NOMO-1 treated with dmso at 0.1 percent for 144 hours (cell line): ENCODE results near the gene RPS6KA1.
A peak's percentile ranks its signal among the peaks of the same experiment; 100 is the strongest.
"Not testable (repeated sequence)": the region's sequence is repeated elsewhere in the genome, so short reads cannot be mapped to it uniquely, and the experiment has no call there.

Source experiments
- DNase-seq: peaks from one replicate; lab custom pipeline; 2025; ENCODE audit not compliant: unreplicated experiment; lab: John Stamatoyannopoulos, UW

Gene RPS6KA1

GRCh38 chr1:26552720-26553119 is 23.2 kb downstream of the RPS6KA1 start:
- no peak for DNase-seq

DNA sequence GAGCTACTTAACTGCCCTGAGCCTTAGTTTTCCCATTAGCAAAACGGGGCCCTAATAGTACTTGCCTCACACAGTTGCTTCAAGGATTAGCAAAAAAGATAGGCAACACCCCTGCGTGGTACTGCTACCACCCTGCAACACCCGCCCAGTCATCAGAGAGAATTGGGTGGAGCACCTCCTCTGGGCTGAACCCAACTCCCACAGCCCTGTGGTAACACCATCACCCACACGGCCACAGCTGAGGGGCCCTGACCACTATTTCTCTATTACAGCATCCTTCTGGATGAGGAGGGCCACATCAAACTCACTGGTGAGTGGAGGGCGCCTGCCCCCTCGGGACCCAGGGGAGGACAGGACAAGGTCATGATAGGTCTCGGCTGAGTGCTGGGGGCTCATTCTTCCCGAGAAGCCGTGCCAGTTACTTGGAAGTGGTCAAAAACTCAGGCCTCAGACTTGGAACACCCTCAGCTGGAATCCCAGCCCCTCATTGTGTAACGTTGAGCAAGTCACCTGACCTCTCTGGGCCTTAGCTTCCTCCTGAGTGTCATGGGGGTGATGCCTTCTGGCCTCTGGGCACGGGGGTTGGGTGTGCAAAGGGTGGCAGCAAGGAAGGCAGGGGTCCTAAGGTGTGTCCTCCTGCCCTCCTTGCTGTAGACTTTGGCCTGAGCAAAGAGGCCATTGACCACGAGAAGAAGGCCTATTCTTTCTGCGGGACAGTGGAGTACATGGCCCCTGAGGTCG is 24.6 kb downstream of the RPS6KA1 start:
- no peak for DNase-seq

DNA sequence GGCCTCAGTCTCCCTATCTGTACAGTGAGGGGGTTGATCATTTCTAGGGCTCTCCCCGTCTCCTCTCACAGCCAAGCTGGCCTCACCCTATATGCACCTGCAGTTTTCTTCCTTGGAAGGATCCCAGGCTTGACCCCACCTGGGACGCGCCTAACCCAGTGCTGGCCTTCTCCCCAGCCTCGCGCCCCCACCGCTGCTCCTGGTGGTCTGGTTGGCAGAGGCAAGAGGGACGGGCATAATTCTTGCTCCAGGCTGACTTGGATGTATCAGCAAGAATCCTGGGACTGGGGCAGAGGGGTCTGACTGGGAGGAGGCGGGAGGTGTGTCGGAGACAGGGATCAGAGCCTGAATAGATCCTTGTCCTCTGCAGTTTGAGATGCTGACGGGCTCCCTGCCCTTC is 25.2 kb downstream of the RPS6KA1 start:
- no peak for DNase-seq

GRCh38 chr1:26555550-26555981 is 26.0 kb downstream of the RPS6KA1 start:
- no peak for DNase-seq

DNA sequence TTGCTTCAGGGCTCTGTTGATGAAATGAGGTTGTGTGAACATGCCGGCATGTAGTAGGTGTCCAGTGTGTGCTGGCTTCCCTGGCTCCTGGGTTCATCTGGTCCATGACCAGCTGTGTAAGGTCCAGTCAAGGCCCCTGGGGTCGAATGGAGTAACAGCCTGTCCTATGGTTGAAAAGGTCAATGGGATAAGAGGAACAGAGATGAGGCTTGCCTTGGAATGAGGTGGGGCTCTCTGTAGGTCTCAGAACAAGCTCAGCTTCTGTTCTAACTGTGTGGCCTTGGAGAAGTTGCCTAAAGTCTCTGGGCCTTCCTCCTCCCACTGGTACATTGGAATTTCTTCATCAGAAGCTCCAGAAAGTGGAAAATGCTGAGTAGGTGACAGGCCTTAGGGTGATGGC is 26.6 kb downstream of the RPS6KA1 start:
- no peak for DNase-seq

- no peak for DNase-seq
Measured at GRCh38 chr1:26557008-26557407, 27.4 kb downstream of the RPS6KA1 start.

DNA sequence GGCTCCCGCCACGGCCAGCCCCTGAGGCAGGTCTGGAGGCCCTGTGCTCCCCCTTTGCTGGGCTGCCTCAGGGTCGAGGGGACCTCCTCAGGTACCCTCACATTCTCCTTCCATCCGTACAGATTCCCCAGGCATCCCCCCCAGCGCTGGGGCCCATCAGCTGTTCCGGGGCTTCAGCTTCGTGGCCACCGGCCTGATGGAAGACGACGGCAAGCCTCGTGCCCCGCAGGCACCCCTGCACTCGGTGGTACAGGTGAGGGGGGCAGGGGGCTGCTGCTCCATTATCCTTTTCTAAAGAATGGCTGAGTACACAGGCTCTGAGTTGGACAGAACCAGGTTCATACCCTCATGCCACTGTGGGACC is 29.1 kb downstream of the RPS6KA1 start:
- DNase-seq = no peak

DNA sequence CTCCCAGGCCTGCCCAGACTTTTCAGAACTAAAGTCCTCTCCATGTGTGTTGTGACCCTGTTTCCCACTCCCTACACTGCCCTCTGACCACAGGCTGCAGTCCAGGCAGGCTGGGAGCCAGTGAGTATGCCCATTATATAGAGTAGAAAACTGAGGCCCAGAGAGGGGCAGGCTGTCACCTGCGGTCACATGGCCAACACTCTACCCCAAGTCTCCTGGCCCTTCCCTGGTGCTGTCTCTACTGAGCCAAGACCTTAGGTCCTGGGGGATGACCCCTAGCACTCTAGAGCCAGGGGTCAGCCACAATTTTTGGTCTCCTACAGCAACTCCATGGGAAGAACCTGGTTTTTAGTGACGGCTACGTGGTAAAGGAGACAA is 30.8 kb downstream of the RPS6KA1 start:
- DNase-seq = no peak

- no peak for DNase-seq
Measured at GRCh38 chr1:26570287-26570686, 40.7 kb downstream of the RPS6KA1 start.

DNA sequence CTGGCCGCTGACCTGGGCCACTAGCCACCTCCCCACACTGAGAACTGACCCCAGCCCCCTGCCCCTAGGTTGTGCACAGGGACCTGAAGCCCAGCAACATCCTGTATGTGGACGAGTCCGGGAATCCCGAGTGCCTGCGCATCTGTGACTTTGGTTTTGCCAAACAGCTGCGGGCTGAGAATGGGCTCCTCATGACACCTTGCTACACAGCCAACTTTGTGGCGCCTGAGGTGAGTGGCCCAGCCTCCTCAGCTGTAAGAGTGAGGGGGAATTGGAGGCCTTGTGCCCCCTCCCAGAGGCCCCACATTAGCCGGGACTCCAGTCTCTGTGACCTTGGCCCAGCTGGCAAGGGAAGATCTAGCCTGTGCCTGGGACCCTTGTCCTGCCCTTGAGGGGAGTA is 41.8 kb downstream of the RPS6KA1 start:
- DNase-seq = no peak

- no peak for DNase-seq
Measured at GRCh38 chr1:26574018-26574417, 44.5 kb downstream of the RPS6KA1 start.

- no peak for DNase-seq
Measured at GRCh38 chr1:26574719-26575251, 45.2 kb downstream of the RPS6KA1 start.

- DNase-seq = no peak
Measured at GRCh38 chr1:26575348-26575747, 45.8 kb downstream of the RPS6KA1 start.

- no peak for DNase-seq
Measured at GRCh38 chr1:26578167-26578566, 48.6 kb downstream of the RPS6KA1 start.

- no peak for DNase-seq
Measured at GRCh38 chr1:26579681-26580111, 50.1 kb downstream of the RPS6KA1 start.

- no peak for DNase-seq
Measured at GRCh38 chr1:26580116-26580515, 50.6 kb downstream of the RPS6KA1 start.

- DNase-seq = peak; percentile 16
Measured at GRCh38 chr1:26581287-26581651, 51.7 kb downstream of the RPS6KA1 start.

- DNase-seq = no peak
Measured at GRCh38 chr1:26582053-26582835, 52.7 kb downstream of the RPS6KA1 start.

GRCh38 chr1:26582836-26583460 is 53.4 kb downstream of the RPS6KA1 start:
- peak; percentile 66 for DNase-seq

- DNase-seq = peak; percentile 8
Measured at GRCh38 chr1:26583646-26584485, 54.3 kb downstream of the RPS6KA1 start.

GRCh38 chr1:26584588-26584987 is 55.0 kb downstream of the RPS6KA1 start:
- DNase-seq = not testable (repeated sequence)
